ENCODE measurements around the gene POLR3K.

Gene POLR3K

DNA sequence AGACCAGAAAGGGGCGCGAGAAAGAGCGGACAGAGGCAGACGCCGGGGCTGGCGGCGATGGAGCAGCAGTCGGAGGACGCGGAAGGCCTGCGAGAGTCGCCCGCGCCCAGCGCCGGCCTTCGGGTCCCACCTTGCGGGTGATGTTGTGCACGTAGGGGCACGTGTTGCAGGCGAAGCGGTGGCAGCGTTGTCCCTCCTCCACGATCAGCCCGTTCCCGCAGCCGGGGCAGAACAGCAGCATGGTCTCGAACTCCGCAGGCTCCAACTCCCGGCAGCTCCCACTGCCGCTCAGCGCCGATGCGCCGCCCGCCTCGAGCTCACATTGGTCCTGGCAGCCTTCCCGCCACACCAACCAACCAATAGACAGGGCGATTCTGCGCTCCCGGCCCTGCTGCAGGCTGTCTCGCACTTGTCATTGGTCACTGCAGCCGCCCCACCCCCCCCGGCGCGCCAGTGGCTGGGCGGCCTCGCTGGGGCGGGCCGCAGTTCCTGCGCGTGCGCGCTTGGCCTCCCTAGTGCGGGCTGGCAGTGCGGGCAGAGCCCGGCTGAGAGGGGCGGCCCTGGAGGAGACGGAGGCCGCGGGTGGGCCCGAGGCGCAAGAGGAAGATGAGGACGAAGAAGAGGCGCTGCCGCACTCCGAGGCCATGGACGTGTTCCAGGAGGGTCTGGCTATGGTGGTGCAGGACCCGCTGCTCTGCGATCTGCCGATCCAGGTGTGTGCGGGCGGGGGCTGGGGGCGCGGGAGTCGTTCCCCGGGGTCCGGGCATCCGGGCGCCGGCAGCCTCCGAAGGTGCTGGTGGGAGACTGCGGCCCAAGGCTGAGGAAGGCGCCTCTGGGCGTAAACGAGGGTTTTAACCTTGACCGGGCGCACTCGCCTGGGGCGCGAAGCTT, at the start of gene POLR3K, which contains the start of gene SNRNP25:
Gene POLR3K (minus strand): TSS at position 263 of the 891 bp plus-strand sequence. CDS start 22 bp downstream, at position 241.
Gene SNRNP25 (plus strand): TSS at position 483 of the 891 bp plus-strand sequence. CDS start 189 bp downstream, at position 672.
- DNase-seq (ENCODE audit: low spot score), result peak; percentile 100

DNA sequence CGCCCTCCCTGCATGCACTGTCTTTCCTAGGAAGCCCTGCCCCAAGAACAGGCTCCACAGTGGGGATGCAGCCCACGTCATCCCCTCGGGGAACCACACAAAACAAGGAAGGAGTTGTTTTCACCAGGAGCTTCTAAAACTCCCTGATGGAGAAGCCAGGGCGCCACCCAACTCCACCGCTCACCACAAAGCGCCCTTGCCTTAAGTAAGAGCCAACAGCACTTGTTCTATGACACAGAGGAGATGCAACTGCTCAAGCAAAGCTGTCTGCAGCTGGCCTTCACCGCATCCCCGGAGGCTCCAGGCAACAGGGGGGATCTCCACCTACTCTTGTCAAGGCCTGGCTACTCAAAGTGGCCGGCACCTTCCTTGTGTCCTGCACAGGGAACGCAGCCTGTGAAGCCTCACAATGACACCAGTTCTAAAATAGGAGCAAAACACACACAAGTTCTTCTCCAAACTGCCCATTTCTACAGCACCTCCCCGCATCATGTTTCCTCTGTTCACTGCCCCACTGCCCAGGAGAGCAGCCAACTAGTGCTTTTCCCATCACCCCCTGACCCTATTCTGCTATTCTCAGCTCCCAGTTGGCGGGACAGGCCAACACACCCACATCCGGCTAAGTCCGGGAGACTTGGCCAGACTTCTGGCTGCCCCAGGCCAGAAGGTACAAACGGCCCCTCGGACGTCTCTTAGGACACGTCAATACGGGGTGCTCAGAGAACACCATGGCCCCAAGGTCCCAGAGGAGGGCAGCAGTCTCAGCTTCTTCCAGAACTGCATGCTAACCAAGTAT, 48.9 kb upstream of the POLR3K start:
- DNase-seq (ENCODE audit: low spot score), result no peak

DNA sequence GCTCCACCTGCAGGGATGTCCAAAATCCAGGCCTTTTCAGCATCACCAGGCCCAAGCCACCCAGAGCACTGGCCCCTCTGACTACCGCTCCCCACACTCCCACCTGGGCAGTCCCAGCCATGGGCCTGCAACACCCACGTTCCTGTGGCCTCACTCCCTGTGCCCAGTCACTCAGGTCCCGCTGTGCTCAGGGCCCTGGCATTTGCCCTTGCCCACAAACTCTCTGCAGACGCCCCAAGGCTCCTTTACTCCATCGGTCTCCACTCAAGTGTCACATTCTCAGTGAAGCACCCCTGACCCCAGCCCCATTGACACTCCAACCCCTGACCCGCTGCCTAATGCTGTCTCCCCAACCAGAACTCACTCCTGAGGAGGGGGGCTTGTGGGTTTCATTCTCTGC, 48.2 kb upstream of the POLR3K start:
- DNase-seq (ENCODE audit: low spot score), result no peak

DNA sequence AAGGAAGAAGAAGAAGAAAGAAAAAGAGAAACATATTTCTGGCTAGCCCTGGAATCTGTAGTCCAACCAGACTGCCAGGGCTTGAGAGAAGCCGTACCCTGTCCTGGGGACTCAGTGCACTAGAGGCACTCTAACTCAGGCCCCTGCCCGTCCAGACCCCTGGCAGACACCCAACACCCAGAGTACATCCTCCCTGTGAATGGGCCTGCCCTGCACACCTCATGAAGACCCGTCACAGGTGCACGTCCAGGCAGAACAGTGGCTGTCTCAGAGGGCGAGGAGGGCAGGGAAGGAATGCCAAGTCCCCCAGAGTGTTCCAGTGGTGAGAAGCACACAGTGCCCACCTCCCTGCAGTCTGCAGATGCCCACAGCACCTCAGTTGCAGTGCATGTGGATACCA, 47.6 kb upstream of the POLR3K start:
- DNase-seq (ENCODE audit: low spot score), result no peak

DNA sequence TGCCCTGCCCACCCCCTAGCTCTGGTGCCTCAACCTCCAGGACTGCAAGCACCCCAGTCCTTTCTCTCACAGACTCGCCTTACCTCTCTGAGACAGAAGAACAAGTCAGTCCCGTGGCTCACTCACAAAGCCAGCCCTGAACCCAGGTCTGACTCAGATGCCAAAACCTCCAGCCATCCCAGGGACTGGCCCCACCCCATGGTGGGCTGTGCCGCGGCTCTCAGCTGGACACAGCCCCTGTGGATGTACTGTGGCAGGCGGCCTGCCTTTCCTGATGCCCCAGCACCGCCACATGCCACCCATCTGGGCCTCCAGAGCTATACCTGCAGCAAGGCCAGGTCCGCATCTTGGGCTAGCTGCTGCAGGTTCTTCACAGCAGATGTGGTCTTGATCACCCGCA, 44.4 kb upstream of the POLR3K start:
- DNase-seq (ENCODE audit: low spot score), result no peak

DNA sequence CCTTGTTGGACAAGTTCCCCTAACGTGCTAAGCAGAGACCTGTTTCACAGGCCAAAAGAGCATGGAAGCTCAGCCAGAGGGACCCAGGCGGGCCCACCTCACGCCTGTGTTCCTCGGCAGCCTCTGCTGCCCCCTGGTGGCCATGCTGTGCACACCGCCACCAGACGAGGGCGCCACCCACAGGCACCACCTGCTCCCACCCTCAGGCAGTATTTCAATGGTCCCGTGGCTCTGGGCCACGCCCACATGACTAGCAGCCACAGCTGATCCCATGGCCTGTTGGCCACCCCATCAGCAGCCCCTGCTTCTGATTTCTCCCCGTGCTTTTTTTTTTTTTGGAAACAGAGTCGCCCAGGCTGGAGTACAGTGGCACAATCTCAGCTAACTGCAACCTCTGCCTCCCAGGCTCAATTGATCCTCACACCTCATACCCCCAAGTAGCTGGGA, 43.5 kb upstream of the POLR3K start:
- peak; percentile 99 for DNase-seq (ENCODE audit: low spot score)

DNA sequence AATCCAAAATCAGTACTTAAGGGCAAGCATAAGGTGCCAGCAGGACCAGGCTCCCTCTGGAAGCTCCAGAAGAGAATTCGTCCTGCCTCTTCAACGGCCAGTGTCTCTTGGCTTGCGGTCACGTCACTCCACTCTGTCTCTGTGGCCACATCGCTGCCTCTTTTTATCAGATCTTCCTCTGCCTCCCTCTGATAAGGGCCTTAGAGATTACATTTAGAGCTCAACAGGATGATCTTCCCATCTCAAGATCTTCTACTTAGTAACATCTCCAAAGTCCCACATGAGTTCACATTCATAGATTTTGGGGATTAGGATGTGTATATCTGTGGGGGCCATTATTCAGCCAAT, 41.5 kb upstream of the POLR3K start:
- no peak for DNase-seq (ENCODE audit: low spot score)

DNA sequence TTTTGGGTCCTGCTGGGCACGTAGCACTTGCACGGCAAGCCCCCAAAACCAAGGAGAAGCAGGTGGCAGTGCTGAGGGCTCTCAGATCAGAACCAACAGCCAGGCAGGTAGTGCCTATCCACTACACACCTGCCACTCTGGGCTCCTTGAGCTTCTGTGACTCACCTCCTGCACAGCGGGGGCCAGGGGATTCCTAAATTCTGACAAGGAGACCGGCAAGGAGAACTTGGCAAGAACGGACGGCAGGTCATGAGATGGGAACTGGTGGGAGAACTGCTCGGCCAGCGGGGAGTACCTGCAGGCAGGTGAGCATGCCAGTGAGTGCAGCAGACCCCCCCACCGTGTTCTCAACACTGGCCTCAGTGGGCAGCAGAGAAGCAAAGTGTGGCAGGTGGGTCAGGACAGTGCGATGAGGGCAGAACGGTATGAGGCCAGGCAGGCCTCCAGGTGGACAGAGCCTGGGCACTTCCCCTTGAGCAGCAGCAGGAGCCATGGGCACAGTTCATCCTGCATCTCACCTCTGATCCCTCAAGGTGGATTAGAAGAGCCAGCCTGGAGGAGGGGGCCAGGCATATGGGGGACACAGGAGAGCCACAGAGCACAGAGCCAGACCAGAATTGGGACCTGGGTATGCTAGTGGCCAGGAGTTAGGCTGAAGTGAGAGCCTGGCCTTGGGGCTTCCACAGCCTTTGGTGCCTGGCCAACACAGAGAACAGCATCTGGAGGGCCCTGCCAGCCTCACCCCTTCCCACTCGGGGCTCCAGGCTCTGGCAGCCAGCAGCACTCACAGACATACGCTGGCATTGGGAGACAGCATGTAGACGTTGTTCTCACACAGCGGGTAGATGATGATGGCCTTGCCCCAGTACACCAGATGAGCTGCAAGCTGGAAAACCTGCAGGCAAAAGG, 39.3 kb upstream of the POLR3K start:
- no peak for DNase-seq (ENCODE audit: low spot score)

DNA sequence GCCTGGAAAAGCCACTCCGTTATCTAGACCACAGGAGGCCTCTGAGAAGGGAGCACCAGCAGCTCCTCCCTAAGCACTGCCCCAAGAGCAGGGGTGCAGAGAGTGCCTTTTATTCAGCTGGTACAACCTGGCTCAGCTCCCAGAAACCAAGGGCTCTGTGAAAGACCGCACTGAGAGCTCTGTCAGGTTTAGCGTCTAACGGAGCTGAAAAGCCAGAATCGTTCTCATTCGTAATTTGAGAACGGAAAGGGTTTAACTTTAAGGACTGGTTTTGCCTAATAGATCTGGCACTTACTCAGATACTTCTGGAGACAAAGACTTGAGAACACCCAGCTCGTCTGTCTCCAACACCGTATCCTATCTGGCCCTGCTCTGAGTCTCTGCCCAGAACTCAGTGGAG, 38.1 kb upstream of the POLR3K start:
- no peak for DNase-seq (ENCODE audit: low spot score)

DNA sequence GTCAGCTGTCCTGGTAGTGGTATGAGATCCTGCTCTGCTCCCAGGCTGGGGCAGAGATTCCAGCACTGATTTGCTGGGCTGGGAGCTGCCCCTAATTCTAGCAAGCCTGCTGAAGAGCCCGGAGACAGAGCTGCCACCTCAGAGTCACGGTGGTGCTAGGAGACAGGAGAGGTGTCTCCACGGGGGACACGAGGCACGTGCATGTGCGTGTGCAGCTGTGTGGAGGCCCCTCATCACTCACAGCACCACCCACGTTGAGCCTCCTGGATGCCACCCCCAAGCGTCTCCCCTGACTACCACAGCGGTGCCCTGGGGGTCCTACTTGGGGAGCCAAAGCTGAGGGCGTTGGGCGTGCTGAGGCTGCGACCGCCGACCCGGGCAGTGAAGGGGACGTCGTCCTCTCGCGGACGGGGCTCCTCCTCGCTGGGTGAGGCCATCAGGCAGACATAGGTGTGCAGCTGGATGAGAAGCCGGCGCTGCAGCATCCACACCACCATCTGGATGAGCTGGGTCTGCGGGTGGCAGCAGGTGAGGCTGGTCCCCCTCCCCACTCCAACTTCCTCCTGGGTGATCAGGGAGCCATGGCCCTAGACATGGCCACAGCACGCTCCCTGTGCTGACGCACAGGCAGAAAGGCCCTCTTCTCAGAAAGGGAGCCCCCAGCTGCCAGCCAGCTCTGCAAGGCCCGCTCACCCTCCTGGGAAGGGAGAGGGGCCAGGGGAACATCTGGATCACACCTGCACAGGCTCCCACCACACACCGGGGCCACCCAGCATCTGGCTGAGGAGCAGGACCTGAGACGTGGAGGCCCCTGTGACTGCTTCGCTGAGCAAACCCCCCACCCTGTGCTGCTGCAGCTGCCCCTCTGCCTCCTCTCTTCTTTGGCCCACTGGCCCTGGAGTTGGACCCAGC, 36.2 kb upstream of the POLR3K start:
- no peak for DNase-seq (ENCODE audit: low spot score)

DNA sequence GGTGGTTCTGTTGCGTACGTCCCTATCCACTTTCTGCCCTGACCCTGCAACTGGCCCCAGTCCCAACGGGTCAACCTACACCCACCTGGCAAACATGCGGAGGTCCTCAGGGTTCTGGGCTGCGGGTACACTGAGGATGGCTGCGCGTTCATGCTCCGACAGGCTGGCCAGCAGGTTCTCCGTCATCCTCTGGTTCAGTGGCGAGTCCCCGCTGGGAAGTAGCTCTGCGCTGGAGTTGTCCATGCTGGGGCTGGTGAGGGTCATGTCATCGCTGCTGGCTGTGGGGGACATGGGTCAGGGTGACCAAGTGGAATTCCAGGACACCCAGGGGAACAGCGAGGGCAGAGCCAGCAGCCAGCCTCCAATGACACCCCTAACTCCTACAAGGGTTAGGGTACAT, 35.2 kb upstream of the POLR3K start:
- DNase-seq (ENCODE audit: low spot score), result no peak

DNA sequence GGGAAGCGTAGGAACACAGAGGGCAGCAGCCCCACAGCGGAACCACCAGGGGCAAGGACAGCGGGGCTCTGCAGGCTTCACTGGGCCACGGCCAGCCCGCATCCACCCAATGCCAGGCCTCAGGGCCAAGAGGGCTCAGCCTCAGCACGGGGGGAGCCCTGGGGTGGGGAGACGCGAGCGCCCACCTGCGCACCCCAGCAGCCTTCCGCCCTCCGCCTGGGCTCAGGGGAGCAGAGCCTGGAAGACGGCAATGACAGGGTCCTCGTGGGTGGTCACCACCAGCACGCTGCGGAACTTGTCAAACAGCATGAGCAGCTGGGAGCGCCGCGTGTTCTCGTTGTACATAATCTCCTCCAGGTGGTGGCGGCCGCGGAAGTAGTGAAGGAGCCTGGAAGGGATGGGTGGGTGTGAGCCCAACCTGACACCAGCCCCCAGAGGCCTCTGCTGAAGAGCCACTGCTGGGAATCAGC, 33.1 kb upstream of the POLR3K start:
- DNase-seq (ENCODE audit: low spot score), result no peak

DNA sequence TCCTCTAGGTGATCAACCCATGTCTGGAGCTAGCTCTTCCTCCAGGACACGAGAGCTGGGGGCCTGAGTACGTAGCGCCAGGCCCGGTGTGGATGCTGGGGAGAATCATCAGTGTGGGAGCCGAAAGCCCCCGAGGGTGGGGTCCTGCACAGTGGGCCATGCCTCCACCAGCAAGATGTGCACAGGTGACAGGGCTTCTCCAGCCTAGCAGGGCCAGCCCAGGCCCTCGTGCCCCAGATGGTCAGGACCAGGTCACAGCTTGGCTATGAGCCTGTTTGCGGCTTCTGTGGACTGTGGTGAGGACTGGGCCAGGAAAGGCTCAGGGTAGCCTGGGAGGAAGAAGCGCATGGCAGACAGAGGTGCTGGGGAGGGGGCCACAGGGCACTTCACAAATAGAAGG, 32.5 kb upstream of the POLR3K start:
- no peak for DNase-seq (ENCODE audit: low spot score)

DNA sequence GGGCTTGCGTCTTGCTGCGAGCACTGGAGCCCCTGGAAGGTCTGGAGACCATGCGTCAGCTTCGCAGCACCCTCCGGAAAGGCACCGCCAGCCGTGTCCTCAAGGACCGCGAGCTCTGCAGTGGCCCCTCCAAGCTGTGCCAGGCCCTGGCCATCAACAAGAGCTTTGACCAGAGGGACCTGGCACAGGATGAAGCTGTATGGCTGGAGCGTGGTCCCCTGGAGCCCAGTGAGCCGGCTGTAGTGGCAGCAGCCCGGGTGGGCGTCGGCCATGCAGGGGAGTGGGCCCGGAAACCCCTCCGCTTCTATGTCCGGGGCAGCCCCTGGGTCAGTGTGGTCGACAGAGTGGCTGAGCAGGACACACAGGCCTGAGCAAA, 32.0 kb upstream of the POLR3K start:
- no peak for DNase-seq (ENCODE audit: low spot score)

DNA sequence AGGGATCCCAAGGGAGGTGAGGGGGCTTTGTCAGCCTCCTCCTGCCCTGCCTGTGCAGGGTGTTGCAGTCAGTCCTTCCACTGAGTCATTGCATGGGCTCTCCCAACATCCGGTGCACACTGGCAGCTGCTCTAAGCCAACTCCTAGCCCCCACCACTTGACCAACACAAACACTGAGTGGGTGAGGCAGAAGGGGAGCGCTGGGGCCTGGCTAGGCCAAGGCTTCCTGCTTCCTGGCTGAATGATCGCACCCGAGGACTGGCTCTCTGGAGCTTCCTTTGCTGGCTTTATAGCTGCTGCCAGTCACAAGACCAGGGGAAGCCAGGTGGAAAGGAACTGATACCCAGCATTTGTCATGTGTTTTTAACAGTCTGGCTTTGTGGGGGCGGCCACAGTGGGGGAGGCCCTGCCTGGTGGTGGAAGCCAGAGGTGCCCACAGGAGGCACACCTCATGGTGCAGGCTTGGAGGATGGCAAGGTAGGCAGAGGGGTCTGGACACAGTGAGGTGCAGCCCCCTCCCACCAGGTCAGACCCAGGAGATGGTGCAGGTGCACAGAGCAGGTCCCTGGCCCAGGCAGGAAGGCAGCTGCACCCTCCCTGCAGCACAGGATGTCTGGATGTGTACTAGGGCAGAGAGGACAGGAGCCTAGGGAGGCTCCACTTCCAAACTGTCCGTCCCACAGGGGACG, 31.5 kb upstream of the POLR3K start:
- no peak for DNase-seq (ENCODE audit: low spot score)

DNA sequence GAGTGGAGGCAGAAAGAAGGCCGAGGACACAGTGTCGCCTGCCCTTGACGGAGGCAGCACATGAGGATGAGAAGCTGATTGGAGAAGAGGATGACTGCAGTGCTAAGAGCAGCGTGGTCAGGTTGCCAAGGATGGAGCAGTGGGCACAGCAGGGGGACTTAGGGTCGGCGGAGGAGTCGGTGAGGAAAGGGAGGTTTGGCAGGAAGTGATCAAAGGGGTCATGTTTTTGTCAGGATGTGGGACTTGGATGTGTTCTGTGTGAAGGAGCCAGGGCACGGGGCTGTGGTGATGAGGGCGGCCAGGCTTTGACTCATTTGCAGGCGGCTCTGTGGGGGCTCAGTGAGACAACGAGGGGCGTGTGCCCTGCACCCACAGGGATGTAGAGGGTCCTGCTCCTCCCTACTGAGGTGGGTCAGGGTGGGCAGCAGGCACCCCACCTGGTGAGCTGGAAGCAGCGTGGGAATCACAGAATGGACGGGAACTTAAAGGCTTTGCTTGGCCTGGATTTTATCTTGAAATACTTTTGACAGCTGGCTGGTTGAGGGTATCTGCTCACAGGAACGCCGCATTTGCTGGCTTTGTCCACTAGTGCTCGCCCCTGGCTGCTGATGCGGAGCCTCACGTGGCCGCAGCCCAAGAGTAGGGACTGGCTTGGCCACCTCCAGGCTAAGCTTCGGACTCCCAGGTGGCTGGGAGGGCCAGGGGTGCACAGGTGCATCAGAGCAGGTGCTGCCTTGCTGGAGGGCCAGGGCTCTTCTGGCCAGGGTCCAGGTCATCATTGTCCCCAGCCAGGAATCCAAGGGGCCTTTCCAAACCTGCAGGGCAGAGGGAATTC, 30.6 kb upstream of the POLR3K start:
- no peak for DNase-seq (ENCODE audit: low spot score)

DNA sequence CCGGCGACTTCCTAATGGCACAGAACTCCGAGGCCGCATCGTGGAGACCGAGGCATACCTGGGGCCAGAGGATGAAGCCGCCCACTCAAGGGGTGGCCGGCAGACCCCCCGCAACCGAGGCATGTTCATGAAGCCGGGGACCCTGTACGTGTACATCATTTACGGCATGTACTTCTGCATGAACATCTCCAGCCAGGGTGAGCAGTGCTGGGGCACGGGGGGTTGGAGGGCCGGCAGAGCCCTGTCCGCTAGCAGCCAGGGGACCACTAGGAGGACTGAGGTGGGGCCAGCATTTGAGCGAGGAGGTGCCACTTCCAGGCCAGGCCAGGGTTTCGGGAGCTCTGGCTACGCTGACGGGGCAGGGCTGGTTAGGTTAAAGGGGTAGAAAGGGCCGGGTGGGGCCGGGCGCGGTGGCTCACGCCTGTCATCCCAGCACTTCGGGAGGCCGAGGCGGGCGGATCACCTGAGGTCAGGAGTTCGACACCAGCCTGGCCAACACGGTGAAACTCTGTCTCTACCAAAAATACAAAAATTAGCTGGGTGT, 29.7 kb upstream of the POLR3K start:
- DNase-seq (ENCODE audit: low spot score), result no peak

DNA sequence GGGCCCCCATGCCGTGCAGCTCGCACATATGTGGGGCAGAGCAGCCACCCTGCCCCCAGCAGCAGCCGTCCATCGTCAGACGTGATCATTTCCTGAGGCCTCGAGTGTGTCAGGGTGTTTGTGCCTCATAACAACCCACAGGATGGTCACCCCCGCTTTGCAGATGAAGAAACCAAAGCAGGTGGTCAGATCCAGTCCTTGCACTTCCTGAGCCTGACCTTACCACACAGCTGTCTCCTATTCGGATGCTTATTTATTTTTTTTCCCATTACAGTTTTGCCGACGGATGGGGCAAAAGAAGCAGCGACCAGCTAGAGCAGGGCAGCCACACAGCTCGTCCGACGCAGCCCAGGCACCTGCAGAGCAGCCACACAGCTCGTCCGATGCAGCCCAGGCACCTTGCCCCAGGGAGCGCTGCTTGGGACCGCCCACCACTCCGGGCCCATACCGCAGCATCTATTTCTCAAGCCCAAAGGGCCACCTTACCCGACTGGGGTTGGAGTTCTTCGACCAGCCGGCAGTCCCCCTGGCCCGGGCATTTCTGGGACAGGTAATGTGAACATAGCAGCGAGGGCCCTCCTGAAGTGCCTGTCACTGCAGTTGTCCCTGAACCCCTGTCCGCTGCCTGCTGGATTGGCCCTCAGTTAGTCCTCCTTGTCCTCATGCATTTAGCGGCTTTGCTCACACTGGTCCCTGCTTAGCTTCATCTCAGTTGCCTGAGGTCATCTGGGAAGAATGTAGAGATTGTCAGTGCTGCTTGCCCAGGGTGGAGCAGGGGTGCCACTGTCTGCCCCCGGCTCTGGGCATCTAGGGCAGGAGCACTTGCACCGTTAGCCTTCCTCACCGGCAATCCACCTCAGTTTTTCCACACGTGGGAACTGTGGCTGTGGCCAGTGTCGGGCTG, 26.0 kb upstream of the POLR3K start:
- DNase-seq (ENCODE audit: low spot score), result no peak

All from iPS-NIHi11 (cell line).